HCT116 (cell line): ENCODE results near the gene EEA1. TPM values are rescaled to one million over a fixed set of nuclear protein-coding genes. Genes with fewer than 3 reads are reported as not detected.

Experiments used
- ATAC-seq: fragments of 200-7000 bp; cut with Tn5 transposase; 2 replicates; pipeline ENCODE4 v1.9.1; 2020; ENCODE audit warnings: mild to moderate bottlenecking, moderate library complexity
- BruUV-seq: library from RNA; stranded (reverse); fragments of 400-500 nt; replicated peaks from 2 replicates; lab custom pipeline; 2021; lab: Mats Ljungman, UMichigan
- CTCF ChIA-PET: fragments of 300-600 bp; sonication (Branson Sonifier 250); formaldehyde crosslinking; loops from one replicate; lab custom pipeline; 2021; ENCODE audit warnings: antibody characterized with exemption; lab: Charles Lee
- POLR2A ChIA-PET: fragments of 300-600, 350-600 bp; sonication (Branson Sonifier 250); formaldehyde crosslinking; loops from one replicate; lab custom pipeline; 2021; ENCODE audit warnings: antibody characterized with exemption; lab: Charles Lee
- RAD21 ChIA-PET, 2 experiments: fragments of 300-600 bp; sonication (Branson Sonifier 250); formaldehyde crosslinking; loops; one replicate each; lab custom pipeline; 2023; ENCODE audit warnings: low total read pairs in 2 of 2; ENCODE audit not compliant: uncharacterized antibody in 2 of 2, unreplicated experiment in 2 of 2, low non-redundant PET in 1 of 2; lab: Charles Lee
- DNase-seq: peaks from one replicate; pipeline ENCODE4 v3.0.0-alpha.2; 2010; ENCODE audit warnings: low read depth, low spot score
- H2AFZ ChIP-seq: fragments of 200-600 bp; shearing (Covaris generic), sonication (generic); 2 replicates; pipeline ENCODE4 v1.6.1; 2017; ENCODE audit warnings: low read depth, mixed run types, mixed read lengths, antibody characterized with exemption, low read length; ENCODE audit not compliant: poor library complexity, severe bottlenecking
- H3K27ac ChIP-seq: 2 replicates; pipeline ENCODE4 v1.5.1; 2012; ENCODE audit warnings: low read depth, low read length
- H3K27me3 ChIP-seq: fragments of 200-600 bp; sonication (generic); 2 replicates; pipeline ENCODE4 v1.6.1; 2016; ENCODE audit warnings: mixed run types, low read length, mixed read lengths; ENCODE audit not compliant: insufficient read depth
- H3K36me3 ChIP-seq, 2 experiments: fragments of 200-500 bp in 1 of 2; fragments of 200-600 bp in 1 of 2; sonication (Bioruptor generic) in 1 of 2; sonication (generic) in 1 of 2; 2 replicates each; pipeline versions ENCODE4 v1.5.1 to v1.6.1; 2014 to 2016; ENCODE audit warnings: low read length in 2 of 2, inconsistent platforms in 1 of 2, mixed read lengths in 1 of 2, mixed run types in 1 of 2; ENCODE audit not compliant: insufficient read depth in 2 of 2, control insufficient read depth in 1 of 2
- H3K4me1 ChIP-seq, 2 experiments: fragments of 200-600 bp in 1 of 2; sonication (generic) in 1 of 2; 2 replicates each; pipeline versions ENCODE4 v1.5.1 to v1.6.1; 2012 to 2017; ENCODE audit warnings: low read length in 2 of 2, inconsistent platforms in 1 of 2, mild to moderate bottlenecking in 1 of 2, mixed read lengths in 1 of 2, mixed run types in 1 of 2, moderate library complexity in 1 of 2; ENCODE audit not compliant: insufficient read depth in 2 of 2, control insufficient read depth in 1 of 2
- H3K4me2 ChIP-seq: fragments of 200-600 bp; sonication (generic); 2 replicates; pipeline ENCODE4 v1.6.1; 2017; ENCODE audit warnings: mixed run types, low read length, mixed read lengths
- H3K4me3 ChIP-seq, 2 experiments: fragments of 200-600 bp in 1 of 2; sonication (generic) in 1 of 2; replicated peaks in 1 of 2; 2 replicates each; pipeline ENCODE4 v1.5.1; 2011 to 2016; ENCODE audit warnings: low read length in 2 of 2, control low read depth in 1 of 2, low read depth in 1 of 2, mild to moderate bottlenecking in 1 of 2, mixed read lengths in 1 of 2, mixed run types in 1 of 2
- H3K79me2 ChIP-seq: fragments of 200-600 bp; sonication (generic); 2 replicates; pipeline ENCODE4 v1.6.1; 2017; ENCODE audit warnings: mild to moderate bottlenecking, mixed run types, low read length, moderate library complexity, mixed read lengths; ENCODE audit not compliant: insufficient read depth
- H3K9ac ChIP-seq: fragments of 200-600 bp; sonication (generic); 2 replicates; pipeline ENCODE4 v1.6.1; 2016; ENCODE audit warnings: low read length, mixed read lengths
- H3K9me2 ChIP-seq: fragments of 200-600 bp; sonication (generic), shearing (Covaris generic); 2 replicates; pipeline ENCODE4 v1.6.1; 2017; ENCODE audit warnings: mixed run types, mild to moderate bottlenecking, moderate library complexity; ENCODE audit not compliant: insufficient read depth
- H3K9me3 ChIP-seq, 2 experiments: fragments of 200-500 bp in 1 of 2; fragments of 200-600 bp in 1 of 2; sonication (Bioruptor generic) in 1 of 2; sonication (generic) in 1 of 2; 2 replicates each; pipeline ENCODE4 v1.6.1; 2014 to 2017; ENCODE audit warnings: low read length in 2 of 2, mixed read lengths in 2 of 2, inconsistent platforms in 1 of 2, low read depth in 1 of 2, mild to moderate bottlenecking in 1 of 2, mixed run types in 1 of 2, moderate library complexity in 1 of 2; ENCODE audit not compliant: control insufficient read depth in 1 of 2, insufficient read depth in 1 of 2
- H4K20me1 ChIP-seq: fragments of 200-600 bp; sonication (generic), shearing (Covaris generic); 2 replicates; pipeline ENCODE4 v1.6.1; 2017; ENCODE audit warnings: mixed run types, mild to moderate bottlenecking, moderate library complexity; ENCODE audit not compliant: insufficient read depth
- CBX3 ChIP-seq: IDR thresholded peaks from 2 replicates; pipeline ENCODE4 v1.6.1; 2012; ENCODE audit warnings: low read depth
- CEBPB ChIP-seq: IDR thresholded peaks from 2 replicates; pipeline ENCODE4 v1.6.1; 2012; ENCODE audit warnings: low read depth
- ELF1 ChIP-seq: IDR thresholded peaks from 2 replicates; pipeline ENCODE4 v1.6.1; 2012; ENCODE audit warnings: low read depth, borderline replicate concordance
- EZH2phosphoT487 ChIP-seq: fragments of 200-600 bp; IDR thresholded peaks from 2 replicates; pipeline ENCODE4 v1.6.1; 2018; ENCODE audit warnings: antibody characterized with exemption, borderline replicate concordance
- FOSL1 ChIP-seq: IDR thresholded peaks from 2 replicates; pipeline ENCODE4 v1.6.1; 2012; ENCODE audit warnings: low read depth
- POLR2A ChIP-seq: IDR thresholded peaks from 2 replicates; pipeline ENCODE4 v1.7.0; 2011; ENCODE audit warnings: borderline replicate concordance; ENCODE audit not compliant: insufficient read depth, insufficient read length; ENCODE audit errors: extremely low read depth
- POLR2AphosphoS5 ChIP-seq: IDR thresholded peaks from 2 replicates; pipeline ENCODE4 v1.6.1; 2011; ENCODE audit warnings: mild to moderate bottlenecking, low read depth, low read length, moderate library complexity
- RAD21 ChIP-seq: IDR thresholded peaks from 2 replicates; pipeline ENCODE4 v1.6.1; 2012; ENCODE audit warnings: low read depth, mild to moderate bottlenecking
- SIN3A ChIP-seq: IDR thresholded peaks from 2 replicates; pipeline ENCODE4 v1.6.1; 2012; ENCODE audit warnings: low read depth
- SP1 ChIP-seq: IDR thresholded peaks from 2 replicates; pipeline ENCODE4 v1.6.1; 2012; ENCODE audit warnings: low read depth
- TCF7L2 ChIP-seq: IDR thresholded peaks from 2 replicates; pipeline ENCODE4 v1.7.0; 2011; ENCODE audit warnings: borderline replicate concordance, inconsistent platforms; ENCODE audit not compliant: insufficient read depth, insufficient read length; ENCODE audit errors: extremely low read depth
- ZFX ChIP-seq: fragments of 450-650 bp; IDR thresholded peaks from 2 replicates; pipeline ENCODE4 v1.6.1; 2017
- intact Hi-C: fragments of 100-400 bp; cut with micrococcal nuclease; formaldehyde crosslinking; loops from 2 replicates; pipeline ENCODE4 v1.10.0; 2022
- total RNA-seq: library from RNA; stranded (reverse); gene quantifications from one replicate; pipeline ENCODE4 v1.2.1, GENCODE V29; 2021; ENCODE audit not compliant: unreplicated experiment
- TF ChIP-seq, protein P1 (sequence below): IDR thresholded peaks from 2 replicates; pipeline ENCODE4 v1.6.1; 2012; ENCODE audit warnings: low read depth
- TF ChIP-seq, protein P2 (sequence below): IDR thresholded peaks from 2 replicates; pipeline ENCODE4 v1.6.1; 2012
- TF ChIP-seq, protein P3 (sequence below): IDR thresholded peaks from 2 replicates; pipeline ENCODE4 v1.6.1; 2012
- TF ChIP-seq, protein P4 (sequence below), 3 experiments: fragments of 200-600 bp in 1 of 3; sonication (generic) in 1 of 3; IDR thresholded peaks in 2 of 3; conservative IDR thresholded peaks in 1 of 3; 2 replicates each; pipeline ENCODE4 v1.5.1; 2012 to 2017; ENCODE audit warnings: low read depth in 2 of 3, low read length in 2 of 3, antibody characterized with exemption in 1 of 3, borderline replicate concordance in 1 of 3, control low read depth in 1 of 3, mild to moderate bottlenecking in 1 of 3, mixed read lengths in 1 of 3, mixed run types in 1 of 3, moderate library complexity in 1 of 3; ENCODE audit not compliant: insufficient read depth in 1 of 3

EEA1 gene
- total RNA-seq, 1 experiment from 2014 or later: 13.8 TPM

DNA sequence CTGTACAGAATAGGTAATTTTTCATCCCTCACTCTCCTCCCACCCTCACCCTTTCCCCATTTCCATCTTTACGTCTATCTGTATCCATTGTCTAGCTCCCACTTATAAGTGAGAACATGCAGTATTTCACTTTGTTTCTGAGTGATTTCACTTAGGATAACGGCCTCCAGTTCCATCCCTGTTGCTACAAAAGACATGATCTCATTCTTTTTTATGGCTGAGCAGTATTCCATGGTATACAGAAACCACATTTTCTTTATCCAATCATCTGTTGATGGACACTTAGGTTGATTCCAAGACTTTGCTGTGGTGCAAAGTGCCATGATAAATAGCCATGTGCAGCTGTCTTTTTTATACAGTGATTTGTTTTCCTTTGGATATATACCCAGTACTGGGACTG lies 16.4 kb downstream of the EEA1 start:
- Histone ChIP-seq H4K20me1 (no peaks in the 10 kb centered on the region), H3K9me3 (no peaks in the 10 kb centered on the region), H3K4me2 (no peak overlapping the region), H3K27ac (no peak overlapping the region), H3K36me3 (no peaks in the 10 kb centered on the region), H2AFZ (no peak overlapping the region), H3K4me1 (no peaks in the 10 kb centered on the region), H3K27me3 (no peaks in the 10 kb centered on the region), H3K9ac (no peak overlapping the region), H3K79me2 (peaks cover 17% of the 10 kb centered on the region), H3K4me3 (no peak overlapping the region), H3K9me2 (no peaks in the 10 kb centered on the region)
- no peak for TF ChIP-seq EZH2phosphoT487
- TF ChIP-seq, protein P1, sequence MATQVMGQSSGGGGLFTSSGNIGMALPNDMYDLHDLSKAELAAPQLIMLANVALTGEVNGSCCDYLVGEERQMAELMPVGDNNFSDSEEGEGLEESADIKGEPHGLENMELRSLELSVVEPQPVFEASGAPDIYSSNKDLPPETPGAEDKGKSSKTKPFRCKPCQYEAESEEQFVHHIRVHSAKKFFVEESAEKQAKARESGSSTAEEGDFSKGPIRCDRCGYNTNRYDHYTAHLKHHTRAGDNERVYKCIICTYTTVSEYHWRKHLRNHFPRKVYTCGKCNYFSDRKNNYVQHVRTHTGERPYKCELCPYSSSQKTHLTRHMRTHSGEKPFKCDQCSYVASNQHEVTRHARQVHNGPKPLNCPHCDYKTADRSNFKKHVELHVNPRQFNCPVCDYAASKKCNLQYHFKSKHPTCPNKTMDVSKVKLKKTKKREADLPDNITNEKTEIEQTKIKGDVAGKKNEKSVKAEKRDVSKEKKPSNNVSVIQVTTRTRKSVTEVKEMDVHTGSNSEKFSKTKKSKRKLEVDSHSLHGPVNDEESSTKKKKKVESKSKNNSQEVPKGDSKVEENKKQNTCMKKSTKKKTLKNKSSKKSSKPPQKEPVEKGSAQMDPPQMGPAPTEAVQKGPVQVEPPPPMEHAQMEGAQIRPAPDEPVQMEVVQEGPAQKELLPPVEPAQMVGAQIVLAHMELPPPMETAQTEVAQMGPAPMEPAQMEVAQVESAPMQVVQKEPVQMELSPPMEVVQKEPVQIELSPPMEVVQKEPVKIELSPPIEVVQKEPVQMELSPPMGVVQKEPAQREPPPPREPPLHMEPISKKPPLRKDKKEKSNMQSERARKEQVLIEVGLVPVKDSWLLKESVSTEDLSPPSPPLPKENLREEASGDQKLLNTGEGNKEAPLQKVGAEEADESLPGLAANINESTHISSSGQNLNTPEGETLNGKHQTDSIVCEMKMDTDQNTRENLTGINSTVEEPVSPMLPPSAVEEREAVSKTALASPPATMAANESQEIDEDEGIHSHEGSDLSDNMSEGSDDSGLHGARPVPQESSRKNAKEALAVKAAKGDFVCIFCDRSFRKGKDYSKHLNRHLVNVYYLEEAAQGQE: no peak
- TF ChIP-seq ELF1: no peak
- TF ChIP-seq POLR2AphosphoS5: no peak
- TF ChIP-seq POLR2A: no peak
- TF ChIP-seq RAD21: no peak
- TF ChIP-seq TCF7L2: no peak
- no peak for TF ChIP-seq CBX3
- no peak for TF ChIP-seq SIN3A
- TF ChIP-seq, protein P2, sequence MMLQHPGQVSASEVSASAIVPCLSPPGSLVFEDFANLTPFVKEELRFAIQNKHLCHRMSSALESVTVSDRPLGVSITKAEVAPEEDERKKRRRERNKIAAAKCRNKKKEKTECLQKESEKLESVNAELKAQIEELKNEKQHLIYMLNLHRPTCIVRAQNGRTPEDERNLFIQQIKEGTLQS: no peak
- TF ChIP-seq CEBPB: no peak
- TF ChIP-seq ZFX: no peak
- TF ChIP-seq, protein P3, sequence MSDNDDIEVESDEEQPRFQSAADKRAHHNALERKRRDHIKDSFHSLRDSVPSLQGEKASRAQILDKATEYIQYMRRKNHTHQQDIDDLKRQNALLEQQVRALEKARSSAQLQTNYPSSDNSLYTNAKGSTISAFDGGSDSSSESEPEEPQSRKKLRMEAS: no peak
- TF ChIP-seq FOSL1: no peak
- TF ChIP-seq SP1: no peak
- TF ChIP-seq, protein P4, sequence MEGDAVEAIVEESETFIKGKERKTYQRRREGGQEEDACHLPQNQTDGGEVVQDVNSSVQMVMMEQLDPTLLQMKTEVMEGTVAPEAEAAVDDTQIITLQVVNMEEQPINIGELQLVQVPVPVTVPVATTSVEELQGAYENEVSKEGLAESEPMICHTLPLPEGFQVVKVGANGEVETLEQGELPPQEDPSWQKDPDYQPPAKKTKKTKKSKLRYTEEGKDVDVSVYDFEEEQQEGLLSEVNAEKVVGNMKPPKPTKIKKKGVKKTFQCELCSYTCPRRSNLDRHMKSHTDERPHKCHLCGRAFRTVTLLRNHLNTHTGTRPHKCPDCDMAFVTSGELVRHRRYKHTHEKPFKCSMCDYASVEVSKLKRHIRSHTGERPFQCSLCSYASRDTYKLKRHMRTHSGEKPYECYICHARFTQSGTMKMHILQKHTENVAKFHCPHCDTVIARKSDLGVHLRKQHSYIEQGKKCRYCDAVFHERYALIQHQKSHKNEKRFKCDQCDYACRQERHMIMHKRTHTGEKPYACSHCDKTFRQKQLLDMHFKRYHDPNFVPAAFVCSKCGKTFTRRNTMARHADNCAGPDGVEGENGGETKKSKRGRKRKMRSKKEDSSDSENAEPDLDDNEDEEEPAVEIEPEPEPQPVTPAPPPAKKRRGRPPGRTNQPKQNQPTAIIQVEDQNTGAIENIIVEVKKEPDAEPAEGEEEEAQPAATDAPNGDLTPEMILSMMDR (IDR thresholded peaks at IDR 0.05 in 2 of 3, conservative IDR thresholded peaks at IDR 0.05 in 1 of 3; ENCODE audit: borderline replicate concordance in 1 of 3, insufficient read depth in 1 of 3, low read depth in 2 of 3, low read length in 2 of 3): no peak
- no peak for ATAC-seq
- intact Hi-C loops: no loop called here
- no peak for DNase-seq
- RAD21 ChIA-PET: no interaction called here
- no TSS peak for BruUV-seq
- CTCF ChIA-PET: no interaction called here
- POLR2A ChIA-PET: no interaction called here
